CD4-positive, alpha-beta T cell treated with Interleukin-6 for 4 hours (primary cell): ENCODE measurements around the gene GPRASP3.
"Not testable (repeated sequence)": the region's sequence is repeated elsewhere in the genome, so short reads cannot be mapped to it uniquely, and the experiment has no call there.

ENCODE experiments used
- DNase-seq: peaks from one replicate; pipeline ENCODE4 v3.0.0-alpha.2; 2020; ENCODE audit warnings: mixed read lengths

GPRASP3 gene, protein sequence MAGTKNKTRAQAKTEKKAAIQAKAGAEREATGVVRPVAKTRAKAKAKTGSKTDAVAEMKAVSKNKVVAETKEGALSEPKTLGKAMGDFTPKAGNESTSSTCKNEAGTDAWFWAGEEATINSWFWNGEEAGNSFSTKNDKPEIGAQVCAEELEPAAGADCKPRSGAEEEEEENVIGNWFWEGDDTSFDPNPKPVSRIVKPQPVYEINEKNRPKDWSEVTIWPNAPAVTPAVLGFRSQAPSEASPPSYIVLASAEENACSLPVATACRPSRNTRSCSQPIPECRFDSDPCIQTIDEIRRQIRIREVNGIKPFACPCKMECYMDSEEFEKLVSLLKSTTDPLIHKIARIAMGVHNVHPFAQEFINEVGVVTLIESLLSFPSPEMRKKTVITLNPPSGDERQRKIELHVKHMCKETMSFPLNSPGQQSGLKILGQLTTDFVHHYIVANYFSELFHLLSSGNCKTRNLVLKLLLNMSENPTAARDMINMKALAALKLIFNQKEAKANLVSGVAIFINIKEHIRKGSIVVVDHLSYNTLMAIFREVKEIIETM

DNA sequence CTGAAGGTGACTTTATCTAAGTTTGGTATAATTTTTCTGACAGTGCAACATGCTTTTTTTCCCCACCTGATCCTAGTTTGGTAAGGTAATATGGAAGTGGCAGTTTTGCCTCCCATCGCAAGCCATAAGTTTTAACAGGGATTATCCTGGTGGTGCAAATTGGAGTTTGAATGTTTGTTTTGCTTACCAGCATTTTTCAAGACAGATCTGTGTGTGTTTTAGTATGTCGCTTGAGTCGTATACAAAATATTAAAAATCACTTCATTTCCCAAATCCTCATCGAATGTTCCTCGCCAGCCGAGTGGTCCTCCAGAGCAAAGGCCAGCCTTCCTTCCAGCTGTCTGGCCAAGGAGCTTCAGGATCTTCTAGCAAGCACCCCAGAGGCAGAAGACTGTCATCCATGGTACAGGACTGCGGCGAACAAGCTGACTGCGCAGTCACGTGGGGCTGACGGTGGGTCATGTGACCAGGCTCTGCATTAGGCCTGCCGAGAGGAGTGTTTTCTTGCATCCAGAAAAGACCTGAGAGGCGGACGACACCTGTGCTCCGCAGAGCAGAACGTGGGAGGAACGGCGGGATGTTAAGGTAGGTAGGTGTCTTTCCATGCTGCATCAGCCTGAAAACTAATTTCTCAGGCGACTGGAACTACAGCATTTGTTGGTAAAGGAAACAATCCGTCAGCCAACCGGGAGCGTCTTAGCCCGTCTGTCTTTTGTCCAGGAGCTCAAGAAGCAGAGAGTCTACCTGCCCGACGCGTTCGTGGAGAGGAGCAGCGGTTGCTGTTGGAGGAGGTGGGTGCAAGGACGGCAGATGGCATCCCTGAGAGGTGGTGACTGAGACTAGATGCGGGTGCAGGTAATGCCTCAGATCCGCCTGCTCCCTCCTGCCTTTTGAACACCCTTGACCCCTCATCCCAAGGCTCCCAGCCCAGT is at the start of gene GPRASP3:
Gene GPRASP3 (plus strand): TSS at position 507 of the 932 bp plus-strand sequence. CDS start 28,253 bp downstream, outside the sequence.
- DNase-seq = peak; percentile 73

DNA sequence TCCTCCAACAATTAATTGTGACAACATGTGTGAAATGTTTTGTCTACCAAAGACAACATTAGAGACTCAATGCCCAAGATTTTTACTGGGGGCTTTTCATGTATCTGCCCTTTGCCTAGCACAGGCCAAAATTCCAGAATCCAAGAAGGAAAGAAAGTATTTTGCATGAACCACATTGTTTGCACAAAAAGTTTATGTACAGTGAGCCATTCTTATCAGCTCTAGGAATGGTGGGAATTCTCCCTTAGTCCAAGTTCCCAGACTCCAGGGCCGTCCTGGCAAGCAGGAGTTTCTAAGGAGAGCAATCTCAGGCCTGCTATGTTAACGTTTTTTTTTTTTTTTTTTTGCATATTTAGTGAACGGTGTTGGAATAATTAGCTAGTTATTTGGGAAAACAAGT is 47.7 kb upstream of the GPRASP3 start:
- DNase-seq = no peak

DNA sequence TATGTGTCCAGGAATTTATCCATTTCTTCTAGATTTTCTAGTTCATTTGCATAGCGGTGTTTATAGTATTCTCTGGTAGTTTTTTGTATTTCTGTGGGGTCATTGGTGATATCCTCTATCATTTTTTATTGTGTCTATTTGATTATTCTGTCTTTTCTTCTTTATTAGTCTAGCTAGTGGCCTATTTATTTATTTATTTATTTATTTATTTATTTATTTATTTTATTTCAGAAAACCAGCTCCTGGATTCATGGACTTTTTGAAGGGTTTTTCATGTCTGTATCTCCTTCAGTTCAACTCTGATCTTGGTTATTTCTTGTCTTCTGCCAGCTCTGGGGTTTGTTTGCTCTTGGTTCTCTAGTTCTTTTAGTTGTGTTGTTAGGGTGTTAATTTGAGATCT is 43.1 kb upstream of the GPRASP3 start:
- DNase-seq = not testable (repeated sequence)

DNA sequence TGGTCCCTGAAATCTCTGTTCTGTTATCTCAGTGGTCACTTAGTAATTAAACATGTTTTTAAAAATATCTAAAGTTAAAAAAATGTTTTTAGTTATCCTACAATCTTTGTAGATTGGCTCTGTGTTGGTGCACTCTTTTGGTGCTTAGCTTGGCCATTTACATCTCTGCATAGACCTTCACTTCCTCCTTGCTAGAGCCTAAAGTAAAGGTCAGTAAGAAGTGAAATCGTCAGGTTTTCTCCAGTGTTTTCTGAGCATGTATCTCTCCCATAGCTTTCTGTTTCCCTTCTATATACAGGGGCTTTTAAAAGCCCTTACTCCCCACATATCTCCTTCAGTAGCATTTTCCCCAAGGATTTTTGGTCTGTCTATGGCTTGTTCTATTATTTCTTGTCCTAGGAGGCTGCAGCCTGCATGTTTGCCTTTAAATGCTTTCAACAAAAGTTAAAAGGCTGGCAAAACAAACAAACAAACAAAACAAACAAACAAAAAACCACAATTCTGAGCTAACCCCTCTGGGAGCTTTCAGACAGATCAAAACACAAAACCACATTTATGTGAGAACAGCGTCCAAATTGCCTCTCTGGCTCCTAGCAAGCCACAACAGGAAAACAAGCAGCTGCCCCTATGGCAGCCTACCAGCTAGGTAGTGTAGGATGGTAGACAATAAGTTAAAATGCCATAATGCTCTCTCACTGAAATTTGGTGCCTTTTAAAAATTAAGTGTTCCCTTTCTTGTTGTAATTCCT is 35.6 kb upstream of the GPRASP3 start:
- DNase-seq = no peak

DNA sequence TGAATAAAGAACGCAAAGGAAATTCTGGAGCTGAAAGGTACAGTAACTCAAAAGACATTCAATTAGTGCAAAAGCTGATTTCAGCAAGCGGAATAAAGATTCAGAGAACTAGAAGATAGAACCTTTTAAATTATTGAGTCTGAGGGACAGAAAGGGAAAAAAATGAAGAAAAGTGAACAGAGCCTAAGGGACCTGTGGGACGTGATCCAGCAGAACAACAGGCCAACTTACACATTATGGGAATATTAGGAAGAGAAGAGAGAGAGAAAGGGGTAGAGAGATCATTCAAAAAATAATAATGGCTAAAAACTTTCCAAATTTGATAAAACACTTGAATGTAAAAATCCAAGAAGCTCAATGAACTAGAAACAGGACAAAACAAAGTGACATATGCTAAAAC is 25.8 kb upstream of the GPRASP3 start:
- DNase-seq = no peak

DNA sequence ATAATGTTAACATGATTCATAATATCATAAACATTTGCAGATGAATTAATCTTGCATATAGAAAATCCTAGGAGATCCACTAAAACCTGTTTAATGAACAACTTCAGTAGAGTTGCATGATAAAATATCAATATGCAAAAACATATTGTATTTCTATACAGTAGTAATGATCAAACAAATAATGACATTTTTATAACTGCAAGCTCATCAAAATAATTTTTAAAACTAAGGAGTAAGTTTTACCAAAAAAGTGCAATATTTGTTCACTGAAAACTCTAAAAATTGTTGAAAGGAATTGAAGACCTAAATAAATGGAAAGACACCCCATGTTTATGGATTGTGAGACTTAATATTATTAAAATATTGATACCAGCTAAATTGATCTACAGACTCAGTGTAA is 24.2 kb upstream of the GPRASP3 start:
- no peak for DNase-seq

DNA sequence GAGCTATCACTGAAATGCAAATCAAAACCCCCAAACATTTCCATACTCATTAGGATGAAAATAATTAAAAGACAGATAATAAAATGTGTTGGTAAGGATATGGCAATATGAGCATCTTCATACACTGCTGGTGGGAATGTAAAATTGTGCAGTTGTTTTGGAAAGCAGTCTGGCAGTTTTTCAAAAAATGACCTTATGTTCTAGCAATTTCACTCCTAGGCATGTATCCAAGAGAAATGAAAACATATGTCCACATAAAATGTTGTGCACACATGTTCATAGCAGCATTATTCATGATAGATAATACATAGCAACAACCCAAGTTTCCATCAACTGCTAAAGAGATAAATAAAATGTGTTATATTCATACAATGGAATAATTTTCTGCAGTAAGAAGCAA is 23.0 kb upstream of the GPRASP3 start:
- no peak for DNase-seq

DNA sequence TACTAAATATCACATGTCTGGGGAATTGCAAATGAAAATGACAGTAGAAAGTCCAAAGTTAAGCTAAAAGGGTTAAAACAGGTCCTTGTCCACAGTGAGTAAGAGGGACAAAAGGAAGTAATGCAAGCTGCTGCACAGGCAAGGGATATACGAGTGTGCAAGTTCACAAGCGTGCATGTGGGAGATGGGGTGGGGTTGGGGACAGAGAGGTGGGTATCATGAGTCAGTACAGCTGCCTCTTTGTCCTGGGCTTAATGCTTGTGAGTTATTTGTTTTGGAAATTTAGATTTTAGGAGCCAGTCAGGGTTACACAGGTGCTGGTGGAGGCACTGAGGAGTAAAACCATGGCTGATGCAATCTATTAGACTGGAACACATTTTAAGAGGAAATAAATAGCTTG is 11.6 kb upstream of the GPRASP3 start:
- DNase-seq = no peak

DNA sequence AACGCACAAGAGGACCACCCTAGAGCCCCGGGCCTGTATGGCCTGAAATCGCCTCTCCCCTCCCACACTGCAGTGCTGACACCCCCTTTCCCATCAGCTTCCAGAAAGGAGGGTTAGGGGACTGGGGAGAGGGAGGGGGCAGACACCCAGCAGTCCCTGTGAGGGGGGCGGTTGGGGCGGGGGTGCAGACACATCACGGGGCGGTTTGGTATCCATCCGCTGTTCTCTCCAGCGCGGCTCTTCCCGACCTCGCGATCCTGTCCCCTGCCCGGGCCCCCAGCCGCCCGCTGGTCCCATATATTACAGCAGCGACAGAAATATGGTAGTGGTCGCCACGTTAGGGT is 8.7 kb upstream of the GPRASP3 start:
- no peak for DNase-seq

DNA sequence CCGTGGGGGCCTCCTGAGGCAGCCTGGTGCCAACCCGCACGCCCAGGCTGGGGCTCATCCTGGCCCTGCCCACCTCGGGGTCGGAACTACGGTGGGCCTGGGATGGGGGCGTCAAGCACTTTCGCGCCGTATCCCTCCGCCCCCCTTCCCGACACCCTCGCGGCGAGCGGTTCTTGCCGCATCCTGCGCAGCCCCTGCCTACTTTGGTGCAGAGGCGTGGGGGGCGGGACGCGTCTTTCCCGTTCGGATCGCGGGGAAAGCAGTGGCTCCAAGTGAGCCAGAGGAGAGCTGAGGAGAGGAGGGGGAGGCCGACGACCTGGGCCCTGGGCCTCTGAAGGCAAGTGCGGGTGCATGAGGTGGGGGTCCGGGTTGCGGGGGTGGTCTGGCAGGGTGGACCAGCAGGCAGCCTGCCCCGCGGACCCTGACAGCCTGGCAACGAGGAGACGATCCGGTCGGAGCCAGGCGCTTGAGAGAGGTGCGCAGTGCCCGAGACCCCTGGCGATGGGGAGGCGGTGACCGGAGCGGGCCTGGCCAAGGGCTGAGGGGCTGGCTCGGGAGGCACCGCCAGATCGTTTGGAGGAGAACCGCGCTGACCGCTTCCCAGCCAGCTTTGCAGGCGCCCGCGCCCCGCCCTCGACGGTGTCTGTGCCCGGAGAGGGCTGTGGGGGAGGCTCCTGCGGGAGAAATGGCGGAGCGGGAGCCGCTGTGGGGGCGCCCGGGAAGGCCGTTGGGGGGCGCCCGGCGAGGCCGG is 8.2 kb upstream of the GPRASP3 start, which contains the start of gene GPRASP2:
Gene GPRASP2 (plus strand): TSS at position 233 of the 751 bp plus-strand sequence. CDS start 2,422 bp downstream, outside the sequence.
- DNase-seq = peak; percentile 37

DNA sequence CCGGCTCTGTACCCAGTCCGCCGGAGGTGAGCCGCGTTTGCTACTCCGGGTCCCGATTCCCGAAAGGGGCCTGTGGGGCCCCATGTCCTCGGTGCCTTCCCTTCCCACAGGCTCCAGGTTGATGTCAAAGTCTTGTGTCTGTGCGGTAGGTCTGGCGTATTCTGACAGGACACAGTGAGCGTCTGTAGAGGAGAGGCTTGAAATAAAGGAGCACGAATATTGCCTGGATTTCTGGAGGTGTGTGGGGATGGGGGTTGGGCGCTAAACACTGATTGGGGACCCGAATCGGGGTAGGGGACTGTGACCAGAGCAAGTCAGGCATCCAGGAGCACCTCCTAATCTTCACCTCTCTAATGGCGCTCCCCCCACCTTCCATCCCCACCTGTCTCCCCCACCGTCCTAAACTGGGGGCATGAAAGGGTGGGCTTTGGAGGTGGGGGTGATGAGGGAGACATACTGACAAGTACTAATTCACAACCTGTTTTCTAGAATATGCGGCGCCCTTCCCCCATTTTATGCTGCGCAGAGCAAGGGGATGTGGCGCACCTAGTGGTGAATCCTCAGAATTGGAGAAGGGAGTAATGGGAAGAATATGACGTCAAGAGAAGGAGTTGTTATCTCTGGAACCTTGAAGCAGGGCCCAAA is 7.4 kb upstream of the GPRASP3 start:
- DNase-seq = peak; percentile 46

DNA sequence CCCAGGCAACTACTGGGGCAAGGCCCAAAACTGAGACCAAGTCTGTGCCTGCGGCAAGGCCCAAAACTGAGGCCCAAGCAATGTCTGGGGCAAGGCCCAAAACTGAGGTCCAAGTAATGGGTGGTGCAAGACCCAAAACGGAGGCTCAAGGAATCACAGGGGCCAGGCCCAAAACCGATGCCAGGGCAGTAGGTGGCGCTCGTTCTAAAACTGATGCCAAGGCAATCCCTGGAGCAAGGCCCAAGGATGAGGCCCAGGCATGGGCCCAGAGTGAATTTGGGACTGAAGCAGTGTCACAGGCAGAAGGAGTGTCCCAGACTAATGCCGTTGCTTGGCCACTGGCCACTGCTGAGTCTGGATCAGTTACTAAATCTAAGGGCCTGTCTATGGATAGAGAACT is 5.5 kb upstream of the GPRASP3 start:
- DNase-seq = no peak

DNA sequence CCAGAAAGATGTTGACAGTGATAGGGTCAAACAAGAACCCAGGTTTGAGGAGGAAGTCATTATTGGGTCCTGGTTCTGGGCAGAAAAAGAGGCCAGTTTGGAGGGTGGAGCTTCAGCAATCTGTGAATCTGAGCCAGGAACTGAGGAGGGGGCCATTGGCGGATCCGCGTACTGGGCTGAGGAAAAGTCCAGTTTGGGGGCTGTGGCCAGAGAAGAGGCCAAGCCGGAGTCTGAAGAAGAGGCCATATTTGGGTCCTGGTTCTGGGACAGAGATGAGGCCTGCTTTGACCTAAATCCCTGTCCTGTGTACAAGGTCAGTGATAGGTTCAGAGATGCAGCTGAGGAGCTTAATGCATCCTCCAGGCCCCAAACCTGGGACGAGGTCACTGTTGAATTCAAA is 4.6 kb upstream of the GPRASP3 start:
- DNase-seq = no peak

DNA sequence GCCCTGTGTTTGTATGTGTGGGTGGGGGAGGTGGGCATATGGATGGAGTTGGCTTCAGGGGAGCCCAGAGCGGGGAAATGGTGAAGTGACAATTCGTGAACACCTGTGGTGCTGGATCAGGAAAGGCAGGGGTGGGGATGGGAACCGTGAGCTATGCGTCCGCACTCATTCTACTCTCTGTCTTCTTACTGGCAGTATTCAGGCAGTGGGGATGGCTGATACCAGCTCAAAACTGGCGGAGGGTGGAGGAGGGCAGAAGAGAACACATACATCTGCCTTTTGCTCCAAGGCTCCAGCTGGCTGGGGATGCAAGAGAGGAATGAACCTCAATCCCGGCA is 595 bp downstream of the GPRASP3 start:
- DNase-seq = not testable (repeated sequence)

DNA sequence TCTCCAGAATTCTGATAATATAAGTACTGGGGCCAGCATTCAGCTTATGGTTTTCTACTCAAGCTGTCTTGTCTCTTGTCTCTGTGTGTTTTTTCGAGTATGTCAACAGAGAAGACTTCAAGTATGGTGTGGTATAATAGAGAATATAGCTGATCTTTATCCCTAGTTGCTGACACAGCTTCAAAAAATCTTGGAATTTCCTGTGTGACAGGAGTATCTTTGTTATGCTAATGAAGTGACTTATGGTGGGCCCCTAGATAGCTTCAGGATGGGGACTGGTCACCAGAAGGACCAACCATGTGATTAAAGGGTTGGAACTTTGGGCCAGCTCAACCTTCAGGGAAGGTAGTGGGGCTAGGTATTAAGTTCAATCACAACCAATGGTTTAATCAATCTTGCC is 2.9 kb downstream of the GPRASP3 start:
- DNase-seq = no peak

DNA sequence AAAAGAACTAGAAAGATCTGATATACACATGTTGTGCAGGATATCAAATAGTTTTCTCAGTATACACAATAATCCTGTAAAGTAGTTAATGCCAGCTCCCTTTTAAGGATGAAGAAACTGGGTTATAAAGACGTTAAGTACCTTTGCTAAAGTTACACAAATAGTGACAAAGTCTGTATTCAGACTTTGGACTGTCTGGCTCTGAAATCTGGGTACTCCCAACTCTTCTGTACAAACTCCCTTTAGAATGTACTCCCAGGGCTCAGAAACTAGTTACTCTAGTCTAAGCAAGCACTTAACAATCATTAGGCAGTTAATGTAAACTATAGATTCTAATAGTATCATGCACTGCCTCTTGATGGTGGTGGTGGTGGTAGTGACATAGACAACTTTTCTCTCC is 7.2 kb downstream of the GPRASP3 start:
- no peak for DNase-seq

DNA sequence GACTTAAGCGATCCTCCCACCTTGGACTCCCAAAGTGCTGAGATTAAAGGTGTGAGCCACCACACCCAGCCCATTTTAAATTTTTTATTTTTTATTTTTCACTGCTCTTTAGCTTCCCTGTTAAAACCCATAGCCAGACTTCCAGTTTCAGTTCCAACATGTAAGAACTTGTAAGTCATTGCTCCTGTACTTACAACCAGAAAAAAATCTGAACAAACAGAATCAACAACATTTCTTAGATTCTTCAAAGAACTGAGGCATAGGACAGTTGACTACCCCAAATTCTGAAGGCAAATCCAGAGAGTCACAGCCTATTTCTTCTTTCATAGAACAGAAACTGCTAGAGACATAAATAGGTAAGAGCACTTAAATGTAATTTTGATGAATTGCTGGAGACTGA is 8.1 kb downstream of the GPRASP3 start:
- DNase-seq = no peak

DNA sequence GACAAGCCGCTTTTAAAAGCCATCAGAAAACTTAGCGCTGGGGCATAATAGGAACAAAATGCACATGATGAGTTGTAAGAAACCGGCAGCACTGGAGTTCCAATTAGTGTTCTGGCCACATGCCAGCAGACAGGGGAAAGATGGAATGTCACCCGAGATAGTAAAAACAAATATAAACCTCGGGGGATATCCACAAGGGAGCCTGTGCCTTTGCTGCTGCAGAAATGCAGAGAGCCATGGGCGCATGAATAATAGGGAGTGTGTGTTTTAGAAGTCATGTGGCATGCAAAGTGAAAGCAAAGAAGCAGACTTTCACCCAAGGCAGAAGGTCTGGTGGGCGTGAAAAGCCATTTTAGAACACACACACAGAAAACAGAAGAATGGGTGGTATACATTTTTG is 19.1 kb downstream of the GPRASP3 start:
- DNase-seq = no peak

DNA sequence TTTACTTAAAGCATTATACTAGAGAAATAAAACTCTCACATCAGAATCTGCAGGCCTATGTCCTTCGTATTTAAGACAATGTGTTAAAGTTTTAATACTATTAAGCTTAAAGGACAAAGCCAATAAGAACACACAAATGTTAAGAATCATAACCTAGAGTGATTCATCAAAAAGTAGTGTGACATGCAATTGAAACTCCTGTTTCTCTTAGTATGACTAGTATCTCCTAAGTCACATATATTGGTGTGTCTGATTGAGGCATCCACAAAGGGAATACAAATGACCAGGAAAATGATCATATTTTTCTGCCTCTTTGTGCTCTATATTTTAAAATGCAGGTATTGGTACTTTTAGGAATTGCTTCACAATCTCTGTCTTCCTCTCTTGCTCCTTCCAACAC is 23.8 kb downstream of the GPRASP3 start:
- no peak for DNase-seq

DNA sequence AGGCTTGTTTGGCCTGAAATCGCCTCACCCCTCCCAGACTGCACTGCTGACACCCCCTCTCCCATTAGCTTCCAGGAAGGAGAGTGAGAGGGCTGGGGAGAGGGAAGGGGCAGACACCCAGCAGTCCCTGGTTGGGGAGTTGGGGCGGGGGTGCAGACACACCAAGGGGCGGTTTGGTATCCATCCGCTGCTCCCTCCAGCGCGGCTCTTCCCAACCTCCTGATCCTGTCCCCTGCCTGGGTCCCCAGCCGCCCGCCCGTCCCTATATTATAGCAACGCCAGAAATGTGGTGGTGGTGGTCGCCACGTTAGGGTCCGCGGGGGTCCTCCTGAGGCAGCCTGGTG is 24.9 kb downstream of the GPRASP3 start:
- DNase-seq = no peak

DNA sequence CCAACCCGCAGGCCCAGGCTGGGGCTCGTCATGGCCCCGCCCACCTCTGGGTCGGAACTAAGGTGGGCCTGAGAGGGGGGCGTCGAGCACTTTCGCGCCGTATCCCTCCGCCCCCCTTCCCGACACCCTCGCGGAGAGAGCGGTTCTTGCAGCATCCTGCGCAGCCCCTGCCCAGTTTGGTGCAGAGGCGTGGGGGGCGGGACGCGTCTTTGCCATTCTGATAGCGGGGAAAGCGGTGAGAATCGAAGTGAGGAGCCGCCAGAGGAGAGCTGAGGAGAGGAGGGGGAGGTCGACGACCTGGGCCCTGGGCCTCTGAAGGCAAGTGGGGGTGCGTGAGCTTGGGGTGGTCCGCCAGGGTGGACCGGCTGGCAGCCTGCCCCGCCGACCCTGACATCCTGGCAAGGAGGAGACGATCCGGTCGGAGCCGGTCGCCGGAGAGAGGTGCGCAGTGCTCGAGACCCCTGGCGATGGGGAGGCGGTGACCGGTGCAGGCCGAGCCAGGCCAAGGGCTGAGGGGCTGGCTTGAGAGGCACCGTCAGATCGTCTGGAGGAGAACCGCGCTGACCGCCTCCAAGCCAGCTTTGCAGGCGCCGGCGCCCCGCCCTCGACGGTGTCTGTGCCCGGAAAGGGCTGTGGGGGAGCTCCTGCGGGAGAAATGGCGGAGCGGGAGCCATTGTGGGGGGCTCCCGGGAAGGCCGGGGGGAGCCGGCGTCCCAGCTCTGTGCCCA is 25.5 kb downstream of the GPRASP3 start:
- DNase-seq = peak; percentile 35
